ENCODE measurements around the gene CEACAM18.
"Not testable (repeated sequence)": the region's sequence is repeated elsewhere in the genome, so short reads cannot be mapped to it uniquely, and the experiment has no call there.

Gene CEACAM18

DNA sequence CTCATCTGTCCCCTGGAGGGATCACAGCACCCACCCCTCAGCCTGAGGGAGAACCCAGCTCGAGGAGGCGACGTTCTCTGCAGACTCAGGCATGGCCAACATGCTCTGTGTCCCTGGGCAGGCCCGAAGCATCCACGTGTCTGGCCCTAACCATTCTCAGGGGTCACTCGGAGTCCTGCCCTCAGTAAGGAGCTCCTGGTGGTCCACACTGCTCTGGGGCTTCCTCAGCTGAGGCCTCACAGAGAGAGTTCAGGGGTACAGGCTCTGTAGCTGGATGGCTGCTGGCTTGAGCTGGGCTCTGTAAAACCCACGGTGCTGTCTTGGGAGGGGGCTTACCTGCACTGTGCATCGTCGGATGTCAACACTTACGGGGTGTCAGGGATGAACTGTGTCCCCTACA lies 15.7 kb upstream of the CEACAM18 start:
- ATAC-seq (ENCODE audit: insufficient read depth, low read depth) (no peak), DNase-seq (no peak)

DNA sequence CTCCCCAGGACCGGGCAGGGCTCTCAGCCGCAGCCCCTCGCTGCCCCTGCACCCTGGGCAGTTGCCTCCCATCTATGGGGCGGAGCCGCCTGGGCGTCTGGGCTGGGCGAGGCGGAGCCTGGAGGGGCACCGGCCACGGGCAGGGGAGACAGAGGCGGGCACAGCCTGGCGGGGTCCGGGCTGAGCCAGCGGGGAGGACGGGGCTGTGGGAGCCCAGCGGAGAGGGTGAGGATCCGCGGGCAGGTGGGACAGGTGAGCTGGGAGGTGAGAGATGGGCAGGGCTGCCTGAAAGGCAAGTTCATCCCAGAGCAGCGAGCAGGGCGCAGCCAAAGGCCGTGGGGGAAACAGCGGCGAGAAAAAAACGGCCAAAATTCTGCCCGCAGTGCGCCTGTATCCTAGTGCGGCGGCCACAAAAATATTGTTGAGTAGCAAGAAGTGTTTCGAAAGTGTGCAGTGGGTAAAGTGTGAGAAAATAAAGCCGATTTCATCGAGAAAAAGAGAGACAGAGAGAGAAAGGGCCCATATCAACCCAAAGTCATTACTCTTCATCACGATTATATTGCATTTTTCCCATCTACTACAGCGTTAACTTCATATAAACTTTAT lies 14.3 kb upstream of the CEACAM18 start:
- not testable (repeated sequence) for H2AFZ ChIP-seq (ENCODE audit: low read depth, low read length); H3K4me1 ChIP-seq (ENCODE audit: insufficient read depth, low read length); DNase-seq; ATAC-seq (ENCODE audit: insufficient read depth, low read depth); H3K4me3 ChIP-seq (ENCODE audit: low read depth in 1 of 2, low read length in 2 of 2); H3K36me3 ChIP-seq (ENCODE audit: insufficient read depth, low read length); H4K20me1 ChIP-seq (ENCODE audit: insufficient read depth, low read length); H3K27me3 ChIP-seq (ENCODE audit: insufficient read depth, low read length, poor library complexity); H3K9me3 ChIP-seq (ENCODE audit: insufficient read depth, low read length, severe bottlenecking); H3K9ac ChIP-seq (ENCODE audit: low read depth, low read length); H3K4me2 ChIP-seq (ENCODE audit: insufficient read depth, low read length); H3K79me2 ChIP-seq (ENCODE audit: insufficient read depth, low read length); H3K27ac ChIP-seq (ENCODE audit: low read length)

More for the DNA sequence above, 15.7 kb upstream of the CEACAM18 start:
- Histone ChIP-seq H3K4me3 (ENCODE audit: low read depth in 1 of 2, low read length in 2 of 2) (no peak overlapping the region), H3K9ac (ENCODE audit: low read depth, low read length) (no peak overlapping the region), H3K9me3 (ENCODE audit: insufficient read depth, low read length, severe bottlenecking) (no peaks in the 10 kb centered on the region), H3K79me2 (ENCODE audit: insufficient read depth, low read length) (no peaks in the 10 kb centered on the region), H3K27me3 (ENCODE audit: insufficient read depth, low read length, poor library complexity) (no peaks in the 10 kb centered on the region), H2AFZ (ENCODE audit: low read depth, low read length) (no peak overlapping the region), H3K27ac (ENCODE audit: low read length) (no peak overlapping the region), H3K4me2 (ENCODE audit: insufficient read depth, low read length) (no peak overlapping the region), H3K4me1 (ENCODE audit: insufficient read depth, low read length) (peaks cover under 1% of the 10 kb centered on the region; the same call in 1 of the 2 replicates), H4K20me1 (ENCODE audit: insufficient read depth, low read length) (no peaks in the 10 kb centered on the region), H3K36me3 (ENCODE audit: insufficient read depth, low read length) (no peaks in the 10 kb centered on the region)
- TF ChIP-seq EZH2 (IDR thresholded peaks at IDR 0.05; ENCODE audit: borderline replicate concordance, low read depth, low read length, severe bottlenecking) = no peak
- TF ChIP-seq, protein P1, sequence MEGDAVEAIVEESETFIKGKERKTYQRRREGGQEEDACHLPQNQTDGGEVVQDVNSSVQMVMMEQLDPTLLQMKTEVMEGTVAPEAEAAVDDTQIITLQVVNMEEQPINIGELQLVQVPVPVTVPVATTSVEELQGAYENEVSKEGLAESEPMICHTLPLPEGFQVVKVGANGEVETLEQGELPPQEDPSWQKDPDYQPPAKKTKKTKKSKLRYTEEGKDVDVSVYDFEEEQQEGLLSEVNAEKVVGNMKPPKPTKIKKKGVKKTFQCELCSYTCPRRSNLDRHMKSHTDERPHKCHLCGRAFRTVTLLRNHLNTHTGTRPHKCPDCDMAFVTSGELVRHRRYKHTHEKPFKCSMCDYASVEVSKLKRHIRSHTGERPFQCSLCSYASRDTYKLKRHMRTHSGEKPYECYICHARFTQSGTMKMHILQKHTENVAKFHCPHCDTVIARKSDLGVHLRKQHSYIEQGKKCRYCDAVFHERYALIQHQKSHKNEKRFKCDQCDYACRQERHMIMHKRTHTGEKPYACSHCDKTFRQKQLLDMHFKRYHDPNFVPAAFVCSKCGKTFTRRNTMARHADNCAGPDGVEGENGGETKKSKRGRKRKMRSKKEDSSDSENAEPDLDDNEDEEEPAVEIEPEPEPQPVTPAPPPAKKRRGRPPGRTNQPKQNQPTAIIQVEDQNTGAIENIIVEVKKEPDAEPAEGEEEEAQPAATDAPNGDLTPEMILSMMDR (IDR thresholded peaks at IDR 0.05; ENCODE audit: borderline replicate concordance, extremely low read depth, low read length, poor library complexity, severe bottlenecking) = no peak

DNA sequence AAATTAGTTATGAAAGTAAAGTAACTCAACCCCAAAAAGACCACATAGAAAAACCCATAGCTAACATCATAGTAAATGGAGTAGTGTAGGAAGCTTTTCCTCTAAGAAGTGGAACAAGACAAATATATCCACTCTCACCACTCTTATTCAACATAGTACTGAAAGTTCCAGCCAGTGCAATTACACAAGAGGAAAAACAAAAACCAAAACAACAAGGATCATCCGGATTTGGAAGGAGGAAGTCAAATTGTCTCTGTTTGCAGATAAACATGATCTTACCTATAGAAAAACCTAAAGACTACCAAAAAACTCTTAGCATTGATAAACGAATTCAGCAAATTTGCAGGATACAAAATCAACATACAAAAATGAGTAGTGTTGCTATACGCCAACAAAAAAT lies 11.6 kb upstream of the CEACAM18 start:
- no peak overlapping the region for H3K9ac ChIP-seq (ENCODE audit: low read depth, low read length)
- TF ChIP-seq EZH2 (IDR thresholded peaks at IDR 0.05; ENCODE audit: borderline replicate concordance, low read depth, low read length, severe bottlenecking) = no peak
- TF ChIP-seq, protein P1 (IDR thresholded peaks at IDR 0.05; ENCODE audit: borderline replicate concordance, extremely low read depth, low read length, poor library complexity, severe bottlenecking) = no peak
- H3K4me1 ChIP-seq (ENCODE audit: insufficient read depth, low read length) = peaks cover 8% of the 10 kb centered on the region
- H4K20me1 ChIP-seq (ENCODE audit: insufficient read depth, low read length) = no peaks in the 10 kb centered on the region
- H3K27ac ChIP-seq (ENCODE audit: low read length) = no peak overlapping the region
- H2AFZ ChIP-seq (ENCODE audit: low read depth, low read length) = no peak overlapping the region
- H3K9me3 ChIP-seq (ENCODE audit: insufficient read depth, low read length, severe bottlenecking) = no peaks in the 10 kb centered on the region
- no peak overlapping the region for H3K4me3 ChIP-seq (ENCODE audit: low read depth in 1 of 2, low read length in 2 of 2)
- DNase-seq = no peak
- ATAC-seq (ENCODE audit: insufficient read depth, low read depth) = no peak
- H3K79me2 ChIP-seq (ENCODE audit: insufficient read depth, low read length) = no peaks in the 10 kb centered on the region
- H3K36me3 ChIP-seq (ENCODE audit: insufficient read depth, low read length) = no peaks in the 10 kb centered on the region
- no peaks in the 10 kb centered on the region for H3K27me3 ChIP-seq (ENCODE audit: insufficient read depth, low read length, poor library complexity)
- H3K4me2 ChIP-seq (ENCODE audit: insufficient read depth, low read length) = no peak overlapping the region

DNA sequence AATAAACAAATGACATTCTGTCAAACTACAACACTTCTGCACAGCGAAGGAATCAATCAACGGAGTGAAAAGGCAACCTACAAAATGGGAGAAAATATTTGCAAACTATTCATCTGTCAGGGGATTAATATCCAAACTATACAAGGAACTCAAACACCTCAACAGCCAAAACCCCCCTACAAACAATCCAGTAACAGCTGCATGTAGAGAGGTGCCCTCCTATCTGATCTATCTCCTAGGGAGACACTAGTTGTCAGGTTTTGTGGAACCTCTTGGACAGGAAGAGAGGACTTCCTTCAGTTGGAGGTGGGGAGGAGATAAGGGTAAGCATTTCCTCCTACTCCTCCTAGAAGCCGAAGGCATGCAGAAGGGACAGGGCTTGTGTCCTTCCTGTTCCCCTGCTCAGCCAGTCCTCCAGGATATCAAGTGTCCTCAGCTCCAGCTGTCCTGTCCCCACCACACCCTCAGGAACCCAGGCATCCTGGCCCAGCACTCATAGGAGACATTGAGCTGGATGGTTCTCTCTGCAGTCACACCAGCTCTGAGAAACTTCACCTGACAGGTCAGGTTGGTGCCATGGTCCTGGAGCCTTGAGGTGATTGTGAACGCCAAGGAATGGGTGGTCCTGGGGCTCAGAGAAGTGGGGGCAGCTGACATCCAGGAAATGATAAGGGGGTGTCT lies 10.3 kb upstream of the CEACAM18 start:
- Histone ChIP-seq H3K4me1 (ENCODE audit: insufficient read depth, low read length) (peaks cover 8% of the 10 kb centered on the region), H3K4me2 (ENCODE audit: insufficient read depth, low read length) (no peak overlapping the region), H3K36me3 (ENCODE audit: insufficient read depth, low read length) (no peaks in the 10 kb centered on the region), H3K27ac (ENCODE audit: low read length) (no peak overlapping the region), H2AFZ (ENCODE audit: low read depth, low read length) (no peak overlapping the region), H3K9me3 (ENCODE audit: insufficient read depth, low read length, severe bottlenecking) (no peaks in the 10 kb centered on the region), H4K20me1 (ENCODE audit: insufficient read depth, low read length) (no peaks in the 10 kb centered on the region), H3K4me3 (ENCODE audit: low read depth in 1 of 2, low read length in 2 of 2) (no peak overlapping the region), H3K27me3 (ENCODE audit: insufficient read depth, low read length, poor library complexity) (no peaks in the 10 kb centered on the region), H3K9ac (ENCODE audit: low read depth, low read length) (no peak overlapping the region), H3K79me2 (ENCODE audit: insufficient read depth, low read length) (no peaks in the 10 kb centered on the region)
- TF ChIP-seq, protein P1 (IDR thresholded peaks at IDR 0.05; ENCODE audit: borderline replicate concordance, extremely low read depth, low read length, poor library complexity, severe bottlenecking) = no peak
- TF ChIP-seq EZH2 (IDR thresholded peaks at IDR 0.05; ENCODE audit: borderline replicate concordance, low read depth, low read length, severe bottlenecking) = no peak
- ATAC-seq (ENCODE audit: insufficient read depth, low read depth) (peak; percentile 54), DNase-seq (peak; percentile 16)

All from DND-41 (cell line).